Measurements from ENCODE around the gene GRIA3.

GRIA3 gene

GRCh38 chrX:123217728-123218127, 33.6 kb downstream of the GRIA3 start:
- Mint-ChIP-seq H3K4me1 (no peaks in the 10 kb centered on the region), H3K27me3 (no peaks in the 10 kb centered on the region), H3K9me3 (no peaks in the 10 kb centered on the region), H3K27ac (no peak overlapping the region), H3K36me3 (peaks cover 1% of the 10 kb centered on the region), H3K4me3 (no peak overlapping the region)

- Mint-ChIP-seq H3K4me3 (no peak overlapping the region), H3K4me1 (no peaks in the 10 kb centered on the region), H3K27me3 (no peaks in the 10 kb centered on the region), H3K36me3 (peaks cover 1% of the 10 kb centered on the region), H3K27ac (no peak overlapping the region), H3K9me3 (no peaks in the 10 kb centered on the region)
Observed at GRCh38 chrX:123219916-123220315, 35.8 kb downstream of the GRIA3 start.

GRCh38 chrX:123222920-123223319, 38.8 kb downstream of the GRIA3 start:
- H3K36me3 Mint-ChIP-seq, result no peaks in the 10 kb centered on the region
- H3K27me3 Mint-ChIP-seq, result no peaks in the 10 kb centered on the region
- H3K9me3 Mint-ChIP-seq, result no peaks in the 10 kb centered on the region
- no peaks in the 10 kb centered on the region for H3K4me1 Mint-ChIP-seq
- no peak overlapping the region for H3K4me3 Mint-ChIP-seq
- no peak overlapping the region for H3K27ac Mint-ChIP-seq

- Mint-ChIP-seq H3K4me1 (no peaks in the 10 kb centered on the region), H3K27me3 (no peaks in the 10 kb centered on the region), H3K9me3 (no peaks in the 10 kb centered on the region), H3K4me3 (no peak overlapping the region), H3K27ac (no peak overlapping the region), H3K36me3 (no peaks in the 10 kb centered on the region)
Observed at GRCh38 chrX:123223409-123223808, 39.3 kb downstream of the GRIA3 start.

GRCh38 chrX:123223859-123224258, 39.8 kb downstream of the GRIA3 start:
- no peak overlapping the region for H3K27ac Mint-ChIP-seq

GRCh38 chrX:123230798-123231197, 46.7 kb downstream of the GRIA3 start:
- no peaks in the 10 kb centered on the region for H3K4me1 Mint-ChIP-seq
- H3K4me3 Mint-ChIP-seq, result no peak overlapping the region
- no peak overlapping the region for H3K27ac Mint-ChIP-seq
- no peaks in the 10 kb centered on the region for H3K9me3 Mint-ChIP-seq
- no peaks in the 10 kb centered on the region for H3K27me3 Mint-ChIP-seq
- no peaks in the 10 kb centered on the region for H3K36me3 Mint-ChIP-seq

More at GRCh38 chrX:123223859-123224258, 39.8 kb downstream of the GRIA3 start:
- Mint-ChIP-seq H3K36me3 (no peaks in the 10 kb centered on the region), H3K27me3 (no peaks in the 10 kb centered on the region), H3K4me1 (no peaks in the 10 kb centered on the region), H3K4me3 (no peak overlapping the region), H3K9me3 (no peaks in the 10 kb centered on the region)

- H3K4me1 Mint-ChIP-seq, result no peaks in the 10 kb centered on the region
- H3K9me3 Mint-ChIP-seq, result no peaks in the 10 kb centered on the region
- H3K27ac Mint-ChIP-seq, result no peak overlapping the region
- no peaks in the 10 kb centered on the region for H3K27me3 Mint-ChIP-seq
- H3K4me3 Mint-ChIP-seq, result no peak overlapping the region
- no peaks in the 10 kb centered on the region for H3K36me3 Mint-ChIP-seq
Observed at GRCh38 chrX:123236859-123237258, 52.8 kb downstream of the GRIA3 start.

- Mint-ChIP-seq H3K4me3 (no peak overlapping the region), H3K36me3 (no peaks in the 10 kb centered on the region), H3K4me1 (no peaks in the 10 kb centered on the region), H3K27ac (no peak overlapping the region), H3K27me3 (no peaks in the 10 kb centered on the region), H3K9me3 (no peaks in the 10 kb centered on the region)
Observed at GRCh38 chrX:123237271-123237670, 53.2 kb downstream of the GRIA3 start.

- H3K4me1 Mint-ChIP-seq, result no peaks in the 10 kb centered on the region
- no peaks in the 10 kb centered on the region for H3K9me3 Mint-ChIP-seq
- peaks cover 1% of the 10 kb centered on the region for H3K36me3 Mint-ChIP-seq
- H3K27ac Mint-ChIP-seq, result no peak overlapping the region
- H3K27me3 Mint-ChIP-seq, result no peaks in the 10 kb centered on the region
- no peak overlapping the region for H3K4me3 Mint-ChIP-seq
Observed at GRCh38 chrX:123254457-123254856, 70.4 kb downstream of the GRIA3 start.

- Mint-ChIP-seq H3K9me3 (no peaks in the 10 kb centered on the region), H3K27ac (no peak overlapping the region), H3K4me1 (no peaks in the 10 kb centered on the region), H3K36me3 (peaks cover 1% of the 10 kb centered on the region), H3K4me3 (no peak overlapping the region), H3K27me3 (no peaks in the 10 kb centered on the region)
Observed at GRCh38 chrX:123256378-123256777, 72.3 kb downstream of the GRIA3 start.

- H3K4me3 Mint-ChIP-seq, result no peak overlapping the region
- H3K27ac Mint-ChIP-seq, result no peak overlapping the region
- H3K9me3 Mint-ChIP-seq, result no peaks in the 10 kb centered on the region
- no peaks in the 10 kb centered on the region for H3K36me3 Mint-ChIP-seq
- H3K4me1 Mint-ChIP-seq, result no peaks in the 10 kb centered on the region
- no peaks in the 10 kb centered on the region for H3K27me3 Mint-ChIP-seq
Observed at GRCh38 chrX:123260920-123261418, 76.9 kb downstream of the GRIA3 start.

GRCh38 chrX:123263270-123263669, 79.2 kb downstream of the GRIA3 start:
- H3K9me3 Mint-ChIP-seq, result no peaks in the 10 kb centered on the region

GRCh38 chrX:123263747-123264146, 79.7 kb downstream of the GRIA3 start:
- H3K4me3 Mint-ChIP-seq, result no peak overlapping the region
- no peaks in the 10 kb centered on the region for H3K4me1 Mint-ChIP-seq
- no peak overlapping the region for H3K27ac Mint-ChIP-seq
- no peaks in the 10 kb centered on the region for H3K27me3 Mint-ChIP-seq
- H3K9me3 Mint-ChIP-seq, result no peaks in the 10 kb centered on the region
- H3K36me3 Mint-ChIP-seq, result no peaks in the 10 kb centered on the region

More at GRCh38 chrX:123263270-123263669, 79.2 kb downstream of the GRIA3 start:
- Mint-ChIP-seq H3K27me3 (no peaks in the 10 kb centered on the region), H3K27ac (no peak overlapping the region), H3K36me3 (no peaks in the 10 kb centered on the region), H3K4me1 (no peaks in the 10 kb centered on the region), H3K4me3 (no peak overlapping the region)

- no peaks in the 10 kb centered on the region for H3K4me1 Mint-ChIP-seq
- H3K9me3 Mint-ChIP-seq, result no peaks in the 10 kb centered on the region
- no peak overlapping the region for H3K4me3 Mint-ChIP-seq
- H3K27ac Mint-ChIP-seq, result no peak overlapping the region
- H3K36me3 Mint-ChIP-seq, result no peaks in the 10 kb centered on the region
- H3K27me3 Mint-ChIP-seq, result no peaks in the 10 kb centered on the region
Observed at GRCh38 chrX:123267220-123267619, 83.1 kb downstream of the GRIA3 start.

GRCh38 chrX:123271902-123272301, 87.8 kb downstream of the GRIA3 start:
- Mint-ChIP-seq H3K9me3 (no peaks in the 10 kb centered on the region), H3K27ac (no peak overlapping the region), H3K4me3 (no peak overlapping the region), H3K36me3 (no peaks in the 10 kb centered on the region), H3K27me3 (no peaks in the 10 kb centered on the region), H3K4me1 (no peaks in the 10 kb centered on the region)

GRCh38 chrX:123272630-123273029, 88.6 kb downstream of the GRIA3 start:
- Mint-ChIP-seq H3K27ac (no peak overlapping the region), H3K36me3 (no peaks in the 10 kb centered on the region), H3K4me1 (no peaks in the 10 kb centered on the region), H3K4me3 (no peak overlapping the region), H3K9me3 (no peaks in the 10 kb centered on the region), H3K27me3 (no peaks in the 10 kb centered on the region)

GRCh38 chrX:123274796-123275195, 90.7 kb downstream of the GRIA3 start:
- Mint-ChIP-seq H3K27ac (no peak overlapping the region), H3K36me3 (no peaks in the 10 kb centered on the region), H3K9me3 (no peaks in the 10 kb centered on the region), H3K27me3 (no peaks in the 10 kb centered on the region), H3K4me1 (no peaks in the 10 kb centered on the region), H3K4me3 (no peak overlapping the region)
